Measurements from ENCODE around the gene FCGR2B.
A peak's percentile ranks its signal among the peaks of the same experiment; 100 is the strongest.
"Not testable (repeated sequence)": the region's sequence is repeated elsewhere in the genome, so short reads cannot be mapped to it uniquely, and the experiment has no call there.

- peak; percentile 42 to 59 for TF ChIP-seq CTCF (conservative IDR thresholded peaks at IDR 0.05 in 1 of 2, IDR thresholded peaks at IDR 0.05 in 1 of 2; ENCODE audit: low read depth in 1 of 2, low read length in 2 of 2)
- TF ChIP-seq EZH2 (IDR thresholded peaks at IDR 0.05; ENCODE audit: low read length, missing control alignments) = not testable (repeated sequence)
Measured at GRCh38 chr1:161647507-161648360, 15.2 kb upstream of the FCGR2B start.
